Measurements from ENCODE around the gene POLK. TPM values are rescaled to one million over a fixed set of nuclear protein-coding genes. Genes with fewer than 3 reads are reported as not detected.

Gene POLK
- total RNA-seq, 2 donors from 2014 or later, result 28.7 to 44.4 TPM

GRCh38 chr5:75616371-75616881, 104.7 kb downstream of the POLK start:
- H3K4me3 Mint-ChIP-seq, result no peak overlapping the region
- no peak overlapping the region for H3K27ac Mint-ChIP-seq
- H3K36me3 Mint-ChIP-seq (ENCODE audit: low read depth), result no peaks in the 10 kb centered on the region
- H3K4me1 Mint-ChIP-seq, result no peaks in the 10 kb centered on the region
- ATAC-seq (replicated peaks), result no peak
- H3K27me3 Mint-ChIP-seq, result no peaks in the 10 kb centered on the region
- no peaks in the 10 kb centered on the region for H3K9me3 Mint-ChIP-seq

GRCh38 chr5:75616971-75617621, 105.4 kb downstream of the POLK start:
- no peak overlapping the region for H3K27ac Mint-ChIP-seq
- no peaks in the 10 kb centered on the region for H3K9me3 Mint-ChIP-seq
- H3K36me3 Mint-ChIP-seq (ENCODE audit: low read depth), result no peaks in the 10 kb centered on the region
- H3K4me1 Mint-ChIP-seq, result no peaks in the 10 kb centered on the region
- no peak for ATAC-seq (replicated peaks)
- no peaks in the 10 kb centered on the region for H3K27me3 Mint-ChIP-seq
- no peak overlapping the region for H3K4me3 Mint-ChIP-seq

- no peak overlapping the region for H3K4me3 Mint-ChIP-seq
- H3K27ac Mint-ChIP-seq, result no peak overlapping the region
- no peaks in the 10 kb centered on the region for H3K9me3 Mint-ChIP-seq
- H3K27me3 Mint-ChIP-seq, result no peaks in the 10 kb centered on the region
- ATAC-seq (replicated peaks), result no peak
- no peaks in the 10 kb centered on the region for H3K36me3 Mint-ChIP-seq (ENCODE audit: low read depth)
- H3K4me1 Mint-ChIP-seq, result no peaks in the 10 kb centered on the region
These were observed 106.2 kb downstream of the POLK start for GRCh38 chr5:75617736-75618352.

GRCh38 chr5:75620184-75620959, 108.7 kb downstream of the POLK start:
- Mint-ChIP-seq H3K4me3 (no peak overlapping the region), H3K9me3 (no peaks in the 10 kb centered on the region), H3K27me3 (no peaks in the 10 kb centered on the region), H3K36me3 (ENCODE audit: low read depth) (no peaks in the 10 kb centered on the region), H3K4me1 (no peaks in the 10 kb centered on the region), H3K27ac (no peak overlapping the region)
- no peak for ATAC-seq (replicated peaks)

- Mint-ChIP-seq H3K9me3 (no peaks in the 10 kb centered on the region), H3K4me3 (no peak overlapping the region), H3K36me3 (ENCODE audit: low read depth) (no peaks in the 10 kb centered on the region), H3K4me1 (no peaks in the 10 kb centered on the region), H3K27ac (no peak overlapping the region), H3K27me3 (no peaks in the 10 kb centered on the region)
- no peak for ATAC-seq (replicated peaks)
These were observed 110.9 kb downstream of the POLK start for GRCh38 chr5:75622564-75622963.

- no peaks in the 10 kb centered on the region for H3K27me3 Mint-ChIP-seq
- H3K9me3 Mint-ChIP-seq, result no peaks in the 10 kb centered on the region
- H3K4me3 Mint-ChIP-seq, result no peak overlapping the region
- no peak for ATAC-seq (replicated peaks)
- H3K27ac Mint-ChIP-seq, result no peak overlapping the region
- no peaks in the 10 kb centered on the region for H3K4me1 Mint-ChIP-seq
- H3K36me3 Mint-ChIP-seq (ENCODE audit: low read depth), result no peaks in the 10 kb centered on the region
These were observed 112.2 kb downstream of the POLK start for GRCh38 chr5:75623846-75624245.

GRCh38 chr5:75626959-75627358, 115.3 kb downstream of the POLK start:
- no peak for ATAC-seq (replicated peaks)
- H3K27me3 Mint-ChIP-seq, result no peaks in the 10 kb centered on the region
- H3K4me1 Mint-ChIP-seq, result no peaks in the 10 kb centered on the region
- no peaks in the 10 kb centered on the region for H3K36me3 Mint-ChIP-seq (ENCODE audit: low read depth)
- no peak overlapping the region for H3K4me3 Mint-ChIP-seq
- H3K27ac Mint-ChIP-seq, result no peak overlapping the region
- H3K9me3 Mint-ChIP-seq, result no peaks in the 10 kb centered on the region

GRCh38 chr5:75627801-75628200, 116.1 kb downstream of the POLK start:
- no peak overlapping the region for H3K4me3 Mint-ChIP-seq
- no peaks in the 10 kb centered on the region for H3K36me3 Mint-ChIP-seq (ENCODE audit: low read depth)
- no peaks in the 10 kb centered on the region for H3K9me3 Mint-ChIP-seq
- no peaks in the 10 kb centered on the region for H3K27me3 Mint-ChIP-seq
- no peak for ATAC-seq (replicated peaks)
- peak overlapping the region; percentile 7 for H3K27ac Mint-ChIP-seq
- no peaks in the 10 kb centered on the region for H3K4me1 Mint-ChIP-seq

GRCh38 chr5:75630875-75631274, 119.2 kb downstream of the POLK start:
- no peak for ATAC-seq (replicated peaks)
- H3K4me1 Mint-ChIP-seq, result no peaks in the 10 kb centered on the region
- no peaks in the 10 kb centered on the region for H3K36me3 Mint-ChIP-seq (ENCODE audit: low read depth)
- H3K27me3 Mint-ChIP-seq, result no peaks in the 10 kb centered on the region
- no peak overlapping the region for H3K4me3 Mint-ChIP-seq
- H3K9me3 Mint-ChIP-seq, result peaks cover 3% of the 10 kb centered on the region
- no peak overlapping the region for H3K27ac Mint-ChIP-seq

GRCh38 chr5:75632321-75632720, 120.6 kb downstream of the POLK start:
- Mint-ChIP-seq H3K4me3 (no peak overlapping the region), H3K4me1 (no peaks in the 10 kb centered on the region), H3K36me3 (ENCODE audit: low read depth) (no peaks in the 10 kb centered on the region), H3K9me3 (peaks cover 7% of the 10 kb centered on the region), H3K27me3 (peaks cover 3% of the 10 kb centered on the region), H3K27ac (no peak overlapping the region)
- ATAC-seq (replicated peaks), result no peak

- H3K4me1 Mint-ChIP-seq, result no peaks in the 10 kb centered on the region
- H3K27me3 Mint-ChIP-seq, result peaks cover 3% of the 10 kb centered on the region
- no peak overlapping the region for H3K27ac Mint-ChIP-seq
- H3K9me3 Mint-ChIP-seq, result peaks cover 7% of the 10 kb centered on the region
- H3K4me3 Mint-ChIP-seq, result no peak overlapping the region
- ATAC-seq (replicated peaks), result no peak
- no peaks in the 10 kb centered on the region for H3K36me3 Mint-ChIP-seq (ENCODE audit: low read depth)
These were observed 126.3 kb downstream of the POLK start for GRCh38 chr5:75637949-75638348.

- ATAC-seq (replicated peaks), result no peak
- H3K9me3 Mint-ChIP-seq, result peaks cover 4% of the 10 kb centered on the region
- H3K36me3 Mint-ChIP-seq (ENCODE audit: low read depth), result no peaks in the 10 kb centered on the region
- H3K27ac Mint-ChIP-seq, result no peak overlapping the region
- H3K4me1 Mint-ChIP-seq, result no peaks in the 10 kb centered on the region
- no peak overlapping the region for H3K4me3 Mint-ChIP-seq
- peaks cover 3% of the 10 kb centered on the region for H3K27me3 Mint-ChIP-seq
These were observed 128.0 kb downstream of the POLK start for GRCh38 chr5:75639535-75640311.

GRCh38 chr5:75640395-75640794, 128.7 kb downstream of the POLK start:
- Mint-ChIP-seq H3K27me3 (peaks cover 3% of the 10 kb centered on the region), H3K36me3 (ENCODE audit: low read depth) (no peaks in the 10 kb centered on the region), H3K27ac (no peak overlapping the region), H3K4me3 (no peak overlapping the region), H3K9me3 (peaks cover 4% of the 10 kb centered on the region), H3K4me1 (no peaks in the 10 kb centered on the region)
- no peak for ATAC-seq (replicated peaks)

GRCh38 chr5:75640826-75641225, 129.1 kb downstream of the POLK start:
- Mint-ChIP-seq H3K4me1 (no peaks in the 10 kb centered on the region), H3K36me3 (ENCODE audit: low read depth) (no peaks in the 10 kb centered on the region), H3K9me3 (peaks cover 4% of the 10 kb centered on the region), H3K4me3 (no peak overlapping the region), H3K27me3 (peaks cover 3% of the 10 kb centered on the region), H3K27ac (no peak overlapping the region)
- ATAC-seq (replicated peaks), result no peak

Measured in activated T-helper 17 cell treated with anti-CD3 and anti-CD28 coated beads, Interleukin-2, amount 50 U/mL, for 72 hours (primary cell).